ENCODE results near the gene GPD2. TPM values are rescaled to one million over a fixed set of nuclear protein-coding genes. Genes with fewer than 3 reads are reported as not detected.

Gene GPD2
- polyA plus RNA-seq, 1 donor (not counting 4 experiments of a cell fraction or from before 2014, with no cell fraction given): 27.6 TPM

DNA sequence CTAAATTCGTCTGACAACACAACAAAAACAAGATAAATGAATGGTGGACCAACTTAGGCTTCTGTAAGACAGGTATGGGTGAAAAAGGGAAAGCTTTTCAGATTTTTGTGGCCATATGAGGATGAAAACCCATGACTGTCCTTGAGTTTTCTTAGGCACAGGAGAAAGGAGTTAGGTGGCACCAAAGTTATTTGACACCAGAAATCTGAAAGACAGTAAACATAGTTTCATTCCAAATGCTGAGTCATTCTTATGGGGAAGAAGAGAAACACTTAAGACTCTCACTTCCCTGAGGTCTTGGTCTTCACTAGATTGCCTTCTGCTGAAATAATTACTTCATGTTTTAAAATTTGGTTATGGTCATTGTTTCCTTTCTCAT lies 5.2 kb upstream of the GPD2 start:
- Histone ChIP-seq H3K4me2 (ENCODE audit: control insufficient read depth, extremely low read depth, insufficient read depth, low read depth, low read length) (no peak overlapping the region), H3K36me3 (ENCODE audit: control insufficient read depth in 2 of 2, extremely low read depth in 1 of 2, insufficient read depth in 2 of 2, low read length in 2 of 2) (no peaks in the 10 kb centered on the region), H3K27ac (ENCODE audit: control insufficient read depth, insufficient read depth, low read length) (no peak overlapping the region), H3K9me3 (ENCODE audit: control insufficient read depth, low read depth, low read length) (no peaks in the 10 kb centered on the region), H3K4me3 (ENCODE audit: control insufficient read depth in 2 of 3, extremely low read depth in 1 of 3, insufficient read depth in 2 of 3, low read depth in 1 of 3, low read length in 3 of 3) (no peak overlapping the region), H3K9me1 (ENCODE audit: control insufficient read depth, extremely low read depth, insufficient read depth, low read length) (no peaks in the 10 kb centered on the region), H3K79me2 (ENCODE audit: control insufficient read depth, insufficient read depth, low read length) (no peaks in the 10 kb centered on the region), H3K4me1 (ENCODE audit: control insufficient read depth, extremely low read depth, insufficient read depth, low read length) (peaks cover 9% of the 10 kb centered on the region), H4K20me1 (ENCODE audit: control insufficient read depth, extremely low read depth, insufficient read depth, low read length) (no peaks in the 10 kb centered on the region), H3K27me3 (ENCODE audit: control insufficient read depth, extremely low read depth, insufficient read depth, low read length) (no peaks in the 10 kb centered on the region), H3K9ac (ENCODE audit: control insufficient read depth, extremely low read depth, insufficient read depth, low read length) (no peak overlapping the region), H2AFZ (ENCODE audit: control insufficient read depth, low read length) (peak overlapping the region; percentile 3)
- no peak for DNase-seq (ENCODE audit: low read depth, low spot score)
- FAIRE-seq: peak; percentile 63
- no peak for TF ChIP-seq EZH2 (IDR thresholded peaks at IDR 0.05; ENCODE audit: low read length)
- no peak for TF ChIP-seq CTCF (optimal IDR thresholded peaks at IDR 0.05 in 1 of 3, IDR thresholded peaks at IDR 0.05 in 1 of 3, conservative IDR thresholded peaks at IDR 0.05 in 1 of 3; ENCODE audit: extremely low read depth in 1 of 3, insufficient read depth in 2 of 3, low read length in 3 of 3)
- dilution Hi-C loops (cut with MboI; ENCODE audit: extremely low pct_ligation_motif_present, low sequenced_read_pairs): no loop called here

DNA sequence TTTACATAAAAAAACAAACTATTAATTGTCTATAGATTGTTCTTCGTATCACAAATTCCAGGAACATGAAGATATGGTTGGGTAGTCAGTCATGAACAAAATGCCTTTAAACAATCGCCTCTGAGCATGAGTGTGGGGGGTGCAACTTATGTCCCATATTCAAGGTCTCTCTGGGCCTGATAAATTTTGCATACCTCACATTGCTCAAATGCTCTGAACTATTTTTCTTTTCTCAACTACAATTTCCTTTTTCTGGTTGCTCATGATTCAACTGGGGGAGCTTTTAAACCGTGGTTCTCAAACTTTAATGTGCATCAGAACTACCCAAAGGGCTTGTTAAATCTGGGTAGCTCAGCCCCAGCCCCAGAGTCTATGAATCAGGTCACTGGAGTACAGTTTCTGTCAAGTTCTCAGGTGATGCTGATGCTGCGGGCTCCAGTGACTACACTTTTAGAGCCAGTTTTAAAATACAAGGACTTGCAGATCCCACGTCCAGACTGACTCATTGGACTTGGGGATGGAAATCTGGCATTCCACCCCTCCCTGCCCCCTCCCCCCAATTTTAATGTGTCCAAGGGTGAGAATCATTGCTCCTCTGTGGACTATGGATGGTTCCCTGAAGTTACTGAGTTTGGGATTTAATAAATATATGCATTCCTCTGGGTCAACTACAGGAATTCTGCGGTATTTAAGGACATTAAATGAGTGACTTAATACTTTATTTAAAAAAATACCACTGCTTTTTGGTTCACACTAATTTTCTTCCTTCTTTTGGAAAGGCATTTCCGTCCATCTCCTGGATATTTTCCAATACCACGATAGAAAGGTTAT lies 1.5 kb upstream of the GPD2 start:
- Histone ChIP-seq H3K27ac (ENCODE audit: control insufficient read depth, insufficient read depth, low read length) (no peak overlapping the region), H3K4me3 (ENCODE audit: control insufficient read depth in 2 of 3, extremely low read depth in 1 of 3, insufficient read depth in 2 of 3, low read depth in 1 of 3, low read length in 3 of 3) (peak overlapping the region in 2 of 3 experiments; percentile 58 to 72), H3K9ac (ENCODE audit: control insufficient read depth, extremely low read depth, insufficient read depth, low read length) (peak overlapping the region; percentile 77), H3K36me3 (ENCODE audit: control insufficient read depth in 2 of 2, extremely low read depth in 1 of 2, insufficient read depth in 2 of 2, low read length in 2 of 2) (peaks cover 0 to 2% of the 10 kb centered on the region in 2 experiments), H2AFZ (ENCODE audit: control insufficient read depth, low read length) (no peak overlapping the region), H4K20me1 (ENCODE audit: control insufficient read depth, extremely low read depth, insufficient read depth, low read length) (no peaks in the 10 kb centered on the region), H3K27me3 (ENCODE audit: control insufficient read depth, extremely low read depth, insufficient read depth, low read length) (no peaks in the 10 kb centered on the region), H3K9me3 (ENCODE audit: control insufficient read depth, low read depth, low read length) (no peaks in the 10 kb centered on the region), H3K4me1 (ENCODE audit: control insufficient read depth, extremely low read depth, insufficient read depth, low read length) (peaks cover 26% of the 10 kb centered on the region), H3K4me2 (ENCODE audit: control insufficient read depth, extremely low read depth, insufficient read depth, low read depth, low read length) (peak overlapping the region; percentile 78), H3K9me1 (ENCODE audit: control insufficient read depth, extremely low read depth, insufficient read depth, low read length) (no peaks in the 10 kb centered on the region), H3K79me2 (ENCODE audit: control insufficient read depth, insufficient read depth, low read length) (peaks cover 15% of the 10 kb centered on the region)
- DNase-seq (ENCODE audit: low read depth, low spot score) (no peak), FAIRE-seq (no peak)
- TF ChIP-seq EZH2 (IDR thresholded peaks at IDR 0.05; ENCODE audit: low read length) (no peak), CTCF (optimal IDR thresholded peaks at IDR 0.05 in 1 of 3, IDR thresholded peaks at IDR 0.05 in 1 of 3, conservative IDR thresholded peaks at IDR 0.05 in 1 of 3; ENCODE audit: extremely low read depth in 1 of 3, insufficient read depth in 2 of 3, low read length in 3 of 3) (no peak)
- dilution Hi-C loops (cut with MboI; ENCODE audit: extremely low pct_ligation_motif_present, low sequenced_read_pairs): no loop called here

Data from keratinocyte (primary cell).